DMS114 treated with DMSO at 0.1 percent for 48 hours (cell line): ENCODE measurements around the gene ERMAP.
"Not testable (repeated sequence)": the region's sequence is repeated elsewhere in the genome, so short reads cannot be mapped to it uniquely, and the experiment has no call there.

Experiments
- DNase-seq: peaks from one replicate; lab custom pipeline; 2025; ENCODE audit not compliant: unreplicated experiment; lab: John Stamatoyannopoulos, UW

Gene ERMAP

DNA sequence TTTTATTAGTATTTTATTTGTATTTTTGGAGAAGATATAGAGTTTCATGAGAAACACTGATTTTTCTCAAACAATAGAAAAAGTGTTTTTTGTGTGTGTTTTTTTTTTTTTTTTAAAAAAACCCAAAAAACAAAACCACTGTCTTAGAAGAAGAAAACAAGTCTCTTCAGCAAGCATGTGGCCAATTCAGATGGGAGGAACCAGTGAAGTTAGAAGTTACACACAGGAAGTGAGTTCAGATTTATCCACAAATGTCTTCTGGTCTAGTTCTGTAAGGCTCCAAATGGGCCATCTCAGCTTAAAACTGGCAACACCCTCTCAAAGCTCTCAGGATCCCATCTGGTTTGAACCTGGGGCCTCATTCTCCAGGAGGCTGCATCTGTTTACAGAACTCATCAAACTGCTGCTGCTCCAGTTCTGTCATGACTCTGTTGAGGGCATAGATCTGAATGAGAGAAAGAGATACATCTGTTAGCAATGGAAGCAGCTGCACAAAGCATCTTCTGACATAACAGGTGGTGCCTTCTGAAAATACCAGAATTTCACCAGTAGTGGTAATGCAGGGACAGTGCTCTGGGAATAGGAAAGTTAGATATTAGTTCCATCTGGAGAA lies 9.8 kb upstream of the ERMAP start:
- DNase-seq: no peak

DNA sequence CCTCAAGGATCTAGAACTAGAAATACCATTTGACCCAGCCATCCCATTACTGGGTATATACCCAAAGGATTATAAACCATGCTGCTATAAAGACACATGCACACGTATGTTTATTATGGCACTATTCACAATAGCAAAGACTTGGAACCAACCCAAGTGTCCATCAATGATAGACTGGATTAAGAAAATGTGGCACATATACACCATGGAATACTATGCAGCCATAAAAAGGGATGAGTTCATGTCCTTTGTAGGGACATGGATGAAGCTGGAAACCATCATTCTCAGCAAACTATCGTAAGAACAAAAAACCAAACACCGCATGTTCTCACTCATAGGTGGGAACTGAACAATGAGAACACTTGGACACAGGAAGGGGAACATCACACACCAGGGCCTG lies 2.1 kb upstream of the ERMAP start:
- DNase-seq: not testable (repeated sequence)

DNA sequence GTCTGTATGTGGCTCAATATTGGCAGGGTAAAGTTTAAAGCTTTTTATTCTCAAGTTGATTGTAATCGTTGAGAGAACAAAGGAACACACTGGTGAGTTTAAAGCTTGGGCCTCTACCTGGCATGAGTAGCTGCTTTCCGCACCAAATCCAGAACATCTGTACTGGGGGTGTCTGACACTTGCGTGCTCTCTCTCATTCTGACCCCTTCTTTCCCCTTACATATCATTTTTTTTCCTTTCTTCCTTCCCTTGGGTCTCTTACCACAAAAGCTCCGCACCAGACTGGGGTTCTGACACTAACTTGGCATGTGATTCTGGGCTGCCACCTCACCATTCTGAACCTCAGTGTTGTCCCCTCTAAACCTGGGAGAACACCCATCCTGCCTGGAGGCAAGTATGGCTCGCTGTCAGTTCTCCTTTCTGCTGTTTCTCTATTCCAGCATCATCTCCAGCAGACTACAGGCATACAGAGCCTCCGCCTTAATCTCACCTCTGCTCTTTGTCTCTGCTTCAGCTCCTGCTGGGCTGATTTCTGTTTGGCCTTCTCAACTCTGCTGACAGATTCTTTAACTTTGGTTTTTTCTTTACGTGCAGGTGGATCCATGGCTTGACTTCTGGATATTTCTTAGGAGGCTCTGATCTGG lies 859 bp upstream of the ERMAP start:
- no peak for DNase-seq

DNA sequence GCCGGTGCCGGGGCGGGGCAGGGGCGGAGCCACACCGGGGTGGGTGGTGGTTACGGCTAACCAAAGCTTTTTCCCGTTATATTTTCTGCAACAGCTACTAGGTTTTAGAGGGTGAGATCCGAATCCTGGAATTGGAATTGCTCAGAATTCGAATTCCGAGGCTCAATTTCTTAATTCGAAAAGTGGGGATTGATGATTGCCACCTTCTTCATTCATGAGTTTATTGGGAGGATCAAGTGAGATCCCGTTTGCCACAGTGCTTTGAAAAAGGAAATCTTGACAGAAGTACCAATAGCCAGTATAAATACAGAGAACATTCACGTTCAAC lies 482 bp downstream of the ERMAP start:
- DNase-seq: peak; percentile 79

DNA sequence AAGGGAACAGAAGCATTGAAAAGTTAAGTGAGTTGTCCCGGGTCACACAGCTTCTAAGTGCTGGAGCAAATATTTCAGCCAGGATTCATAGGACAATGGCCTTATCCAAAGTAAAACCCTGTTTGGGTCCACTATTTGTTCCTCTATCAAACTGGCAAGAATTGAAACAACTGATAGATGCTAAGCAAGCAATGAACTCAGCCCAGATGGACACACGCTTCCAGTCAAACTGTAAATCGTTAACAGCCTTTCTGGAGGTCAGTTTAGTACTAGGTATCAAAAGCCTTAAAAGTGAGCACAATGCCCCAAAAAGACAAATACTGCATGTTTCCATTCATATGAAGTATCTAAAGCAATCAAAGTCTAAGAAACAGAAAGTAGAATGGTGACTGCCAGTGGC lies 1.1 kb downstream of the ERMAP start:
- no peak for DNase-seq

DNA sequence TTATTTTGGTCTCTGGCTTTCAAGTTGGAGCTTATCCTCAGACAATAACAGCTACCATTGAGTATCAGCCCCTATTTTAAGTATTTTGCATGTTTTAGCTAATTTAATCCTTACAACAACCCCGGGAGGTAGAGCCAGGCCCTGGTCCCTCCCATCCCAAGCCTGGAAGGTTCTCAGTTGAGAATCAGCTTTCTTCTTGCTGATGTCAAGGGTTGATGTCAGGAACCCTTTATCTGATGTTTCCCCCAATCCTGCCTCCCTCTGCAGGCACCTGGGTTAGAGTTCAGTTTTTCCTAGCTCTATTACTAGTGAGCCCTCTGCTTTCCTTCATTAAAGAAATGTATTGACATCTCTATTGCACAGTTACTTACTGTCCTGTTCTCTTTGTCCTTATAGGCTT lies 3.9 kb downstream of the ERMAP start:
- no peak for DNase-seq

DNA sequence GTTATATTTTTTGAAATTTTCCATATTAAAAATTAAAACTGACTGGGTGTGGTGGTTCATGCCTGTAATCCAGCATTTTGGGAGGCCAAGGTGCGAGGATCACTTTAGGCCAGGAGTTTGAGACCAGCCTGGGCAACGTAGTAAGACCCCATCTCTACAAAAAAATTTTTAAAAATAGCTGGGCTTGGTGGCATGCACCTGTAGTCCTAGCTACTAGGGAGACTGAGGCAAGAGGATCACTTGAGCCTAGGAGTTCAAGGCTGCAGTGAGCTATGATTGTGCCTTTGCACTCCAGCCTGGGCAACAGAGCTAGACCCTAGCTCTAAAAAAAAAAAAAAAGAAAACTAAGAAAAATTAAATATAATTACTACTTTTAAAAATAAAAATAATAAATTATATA lies 4.8 kb downstream of the ERMAP start:
- no peak for DNase-seq

DNA sequence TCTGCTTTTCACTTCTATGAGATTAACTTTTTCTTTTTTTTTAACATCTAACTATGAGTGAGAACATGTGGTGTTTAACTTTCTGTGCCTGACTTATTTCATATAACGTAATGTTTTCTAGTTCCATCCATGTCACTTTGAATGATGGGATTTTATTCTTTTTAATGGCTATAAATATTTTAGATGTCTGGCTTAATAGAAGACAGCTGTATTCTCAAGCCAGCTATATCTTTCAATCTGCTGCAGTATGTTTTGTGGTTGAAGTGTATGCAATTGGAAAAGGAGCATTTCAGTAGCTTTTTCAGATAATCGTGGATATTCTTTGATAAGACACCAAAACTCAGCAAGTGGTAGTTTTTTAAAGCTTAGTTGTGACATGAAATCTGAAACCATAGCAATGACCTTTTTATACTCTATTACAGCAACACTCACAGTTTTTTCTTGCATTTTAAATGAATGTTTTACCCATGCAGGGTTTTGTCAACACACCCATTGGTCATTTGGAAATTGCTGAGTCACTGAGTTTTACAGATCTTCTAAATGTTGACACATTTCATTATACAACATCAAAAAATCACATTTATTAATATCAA lies 6.0 kb downstream of the ERMAP start:
- no peak for DNase-seq

DNA sequence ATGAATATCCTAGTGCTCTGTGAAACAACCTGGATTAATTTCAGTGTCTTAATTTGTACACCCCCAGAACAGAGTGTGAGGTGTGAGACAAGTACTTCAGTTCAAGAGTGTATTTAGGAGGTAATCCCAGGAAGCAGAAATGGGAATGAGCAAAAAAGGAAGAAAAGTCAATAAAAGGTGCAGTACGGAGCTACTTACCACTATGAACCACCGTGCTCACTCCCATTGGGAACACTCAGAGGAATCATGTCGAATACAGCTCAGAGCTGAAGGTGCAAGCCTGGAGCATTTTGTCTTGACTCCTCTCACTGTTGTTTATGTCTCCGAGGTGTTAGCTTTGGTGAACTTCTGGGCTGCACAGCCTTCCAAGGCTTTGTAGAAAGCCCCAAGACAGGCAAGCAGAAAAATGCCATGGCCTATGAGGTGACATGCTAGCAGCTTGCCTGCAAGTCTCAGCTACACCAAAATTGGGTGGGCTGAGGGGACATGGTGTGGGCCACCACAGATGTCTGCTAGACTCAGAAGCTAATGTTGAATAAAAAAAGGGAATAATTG lies 7.6 kb downstream of the ERMAP start:
- no peak for DNase-seq

DNA sequence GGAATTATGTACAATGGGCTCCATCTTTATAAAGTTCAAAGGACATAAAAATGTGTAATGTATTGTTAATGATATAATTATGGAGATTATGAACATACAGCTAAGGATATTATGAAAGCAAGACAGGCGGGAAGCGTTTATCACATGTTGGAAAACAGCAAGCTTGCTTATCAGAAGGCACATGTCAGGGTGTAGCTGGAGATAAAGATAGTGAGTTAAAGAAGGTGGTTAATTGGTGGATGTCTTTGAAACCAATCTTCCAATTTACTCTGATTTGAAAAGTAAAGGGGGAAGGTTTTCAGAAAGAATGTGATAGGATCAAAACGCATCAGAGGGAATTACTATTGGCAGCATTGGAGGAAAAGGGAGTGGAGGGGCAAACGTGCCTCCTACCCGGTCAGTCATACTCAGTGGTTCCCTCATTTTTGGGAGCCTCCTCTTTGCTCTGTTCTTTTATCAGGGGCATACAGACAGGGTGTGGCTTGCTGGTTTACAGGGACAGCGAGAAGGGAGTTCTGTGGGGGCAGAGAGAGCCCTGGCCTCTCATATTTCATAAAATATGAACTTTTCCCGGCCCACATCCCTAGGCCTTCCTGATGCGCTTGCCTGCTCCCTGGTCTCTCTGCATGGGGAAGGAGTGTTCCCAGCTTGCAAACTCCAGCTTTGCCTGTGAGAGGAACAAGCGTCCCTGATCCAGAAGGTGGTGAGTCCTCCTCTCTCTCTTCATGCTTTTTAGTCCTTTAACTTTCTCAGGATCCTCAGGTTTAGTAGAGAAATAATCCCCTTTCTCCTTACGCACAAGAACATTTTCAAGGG lies 8.3 kb downstream of the ERMAP start:
- no peak for DNase-seq

DNA sequence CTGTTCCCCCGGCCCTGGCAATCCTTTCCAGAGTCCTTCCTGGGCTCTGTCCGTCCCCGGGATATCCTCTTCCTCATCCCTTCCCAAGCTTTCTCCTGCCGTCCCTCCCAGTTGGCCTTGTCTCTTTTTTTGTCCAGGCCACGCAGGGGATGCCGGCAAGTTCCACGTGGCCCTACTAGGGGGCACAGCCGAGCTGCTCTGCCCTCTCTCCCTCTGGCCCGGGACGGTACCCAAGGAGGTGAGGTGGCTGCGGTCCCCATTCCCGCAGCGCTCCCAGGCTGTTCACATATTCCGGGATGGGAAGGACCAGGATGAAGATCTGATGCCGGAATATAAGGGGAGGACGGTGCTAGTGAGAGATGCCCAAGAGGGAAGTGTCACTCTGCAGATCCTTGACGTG lies 13.7 kb downstream of the ERMAP start:
- DNase-seq: no peak

DNA sequence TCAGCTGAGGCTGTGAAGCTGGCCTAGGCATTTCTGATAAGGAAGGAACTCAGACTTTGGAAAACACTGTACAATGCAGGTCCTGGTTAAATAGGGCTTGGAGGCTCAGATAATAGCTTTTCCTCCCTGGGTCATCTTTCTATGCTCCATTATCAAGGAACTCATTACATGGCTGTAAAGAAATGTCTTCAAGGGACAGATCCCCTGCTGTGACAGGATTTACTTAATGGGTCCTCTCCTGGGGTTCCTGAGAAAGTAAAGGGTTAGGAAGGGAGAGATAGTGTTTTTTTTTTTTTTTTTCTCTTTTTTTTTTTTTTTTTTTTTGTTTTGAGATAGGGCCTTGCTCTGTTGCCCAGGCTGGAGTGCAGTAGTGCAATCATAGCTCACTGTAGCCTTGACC lies 14.4 kb downstream of the ERMAP start:
- DNase-seq: no peak

DNA sequence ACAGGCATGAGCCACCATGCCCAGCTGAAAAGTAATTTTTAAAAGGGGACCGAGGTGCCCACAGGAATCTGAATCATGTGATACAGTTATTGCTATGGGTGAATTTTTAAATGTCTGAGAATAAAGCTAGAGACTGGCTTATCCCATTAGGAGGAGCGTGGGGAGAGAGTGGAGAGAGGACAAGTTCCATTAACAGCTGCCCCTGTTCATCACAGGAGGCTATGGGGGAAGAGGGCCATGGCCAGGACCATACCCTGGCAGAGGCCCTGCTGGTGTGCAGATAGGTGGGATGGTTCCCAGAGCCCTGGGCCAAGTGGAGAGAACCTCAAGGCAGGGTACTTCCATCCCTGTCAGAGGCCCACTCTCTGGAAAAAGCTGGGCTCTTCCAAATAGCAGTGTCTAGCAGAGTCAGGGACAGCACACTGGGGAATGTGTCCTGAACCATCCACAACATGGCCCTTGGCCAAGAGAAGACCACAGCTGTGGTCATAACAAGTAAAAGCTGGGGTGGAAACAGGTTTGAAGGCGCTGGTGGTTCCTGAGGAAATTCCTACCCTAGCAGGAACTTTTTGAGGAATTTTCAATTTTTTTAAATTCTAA lies 15.8 kb downstream of the ERMAP start:
- DNase-seq: no peak

DNA sequence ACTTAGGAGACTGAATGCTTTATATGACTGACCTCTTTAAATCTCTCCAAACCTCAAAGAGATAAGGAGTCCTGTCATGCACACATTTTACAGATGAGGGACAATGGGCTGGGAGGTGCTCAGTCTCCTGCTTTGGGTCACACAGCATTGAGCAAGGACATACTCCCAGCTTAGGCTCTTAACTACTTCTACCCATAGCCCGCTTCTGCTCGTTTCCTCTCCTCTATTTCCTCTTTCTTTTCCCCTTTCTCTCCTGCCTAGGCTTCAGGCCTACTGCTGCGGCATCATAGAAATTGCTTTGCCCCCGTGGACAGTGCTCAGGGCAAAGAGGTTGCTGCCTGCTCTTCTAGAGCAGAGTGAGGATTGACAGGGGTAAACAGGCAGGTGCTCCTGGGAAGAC lies 17.1 kb downstream of the ERMAP start:
- DNase-seq: no peak

DNA sequence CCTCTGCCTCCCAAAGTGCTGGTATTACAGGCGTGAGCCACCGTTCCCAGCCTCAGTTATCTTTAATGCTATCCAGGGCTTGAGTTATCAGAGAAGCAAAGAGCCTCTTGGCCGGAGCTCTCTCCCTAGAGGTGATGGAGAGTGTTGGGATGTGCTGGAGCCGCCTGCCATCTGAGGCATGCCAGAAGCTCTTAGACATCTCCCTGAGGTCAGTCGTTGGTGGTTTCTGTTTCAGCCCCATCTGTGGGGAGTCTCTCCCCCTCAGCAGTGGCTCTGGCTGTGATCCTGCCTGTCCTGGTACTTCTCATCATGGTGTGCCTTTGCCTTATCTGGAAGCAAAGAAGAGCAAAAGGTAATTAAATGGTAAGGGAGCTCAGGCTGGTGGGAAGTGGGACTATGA lies 17.9 kb downstream of the ERMAP start:
- no peak for DNase-seq

DNA sequence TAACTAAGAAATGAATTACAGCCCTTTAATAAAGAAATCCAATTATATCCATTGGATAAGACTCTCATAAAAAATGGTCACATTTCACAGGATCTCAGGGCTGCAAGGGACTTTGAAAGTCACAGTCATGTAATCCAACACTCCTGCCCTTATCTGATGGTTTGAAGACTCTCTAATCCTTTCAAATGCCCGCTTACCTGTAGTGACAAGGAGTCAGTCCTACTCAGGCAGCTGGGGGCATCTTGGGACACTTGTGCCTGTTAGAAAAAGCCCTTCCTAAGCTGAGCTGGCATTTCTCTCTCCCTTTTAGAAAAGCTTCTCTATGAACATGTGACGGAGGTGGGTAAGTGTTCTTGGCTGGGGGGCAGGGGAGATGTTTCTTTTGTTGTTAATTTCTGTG lies 18.5 kb downstream of the ERMAP start:
- no peak for DNase-seq

DNA sequence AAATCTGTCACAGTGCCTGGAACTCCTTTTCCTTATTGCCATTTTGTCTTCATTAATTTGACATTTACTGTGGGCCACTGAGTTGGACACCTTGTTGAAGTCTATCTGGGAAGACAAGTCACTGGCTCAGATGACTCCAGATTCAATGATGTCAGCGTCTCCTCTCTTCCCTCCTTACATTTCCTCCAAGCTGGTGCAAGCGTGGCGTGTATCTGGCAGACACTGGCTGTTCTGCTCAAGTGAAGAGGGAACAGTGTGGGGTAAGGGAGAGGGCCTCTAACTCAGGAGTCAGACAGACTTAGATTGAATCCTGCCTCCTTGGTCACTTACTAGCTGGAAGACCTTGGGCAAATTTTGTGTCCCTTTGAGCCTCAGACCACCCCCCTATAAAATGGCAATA lies 20.8 kb downstream of the ERMAP start:
- DNase-seq: no peak

DNA sequence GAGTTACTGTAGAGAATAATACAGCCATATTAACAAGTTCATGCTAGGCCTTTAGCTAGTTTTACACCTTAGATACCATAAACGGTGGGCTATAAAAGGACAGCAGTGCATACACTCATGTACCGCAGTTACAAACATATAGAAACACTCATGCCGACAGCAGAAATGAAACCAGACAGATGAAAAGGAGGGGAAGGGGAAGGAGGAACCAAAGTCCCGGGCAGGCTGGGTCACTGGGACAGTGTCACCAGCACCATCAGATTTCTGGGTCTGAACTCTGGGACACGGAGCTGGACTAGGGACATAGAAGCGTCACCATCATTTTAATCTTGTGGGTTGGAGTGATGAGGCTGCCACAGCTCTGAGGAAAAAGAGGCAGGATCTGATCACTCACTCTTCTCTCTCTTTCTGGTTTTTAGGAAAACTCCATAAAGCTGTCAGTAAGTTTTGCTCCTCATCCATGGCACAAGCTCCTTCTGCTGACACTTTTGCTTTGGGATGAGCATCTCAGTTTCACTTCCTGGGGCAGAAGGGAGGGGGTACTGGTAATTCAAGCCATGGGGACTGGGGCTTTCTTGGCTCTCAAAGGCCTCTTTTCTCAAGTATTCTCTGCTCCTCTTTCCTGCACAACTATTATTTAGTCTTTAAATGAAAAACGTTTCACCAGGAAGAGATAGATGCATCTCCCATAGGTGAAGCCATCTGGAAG lies 21.7 kb downstream of the ERMAP start:
- DNase-seq: no peak

DNA sequence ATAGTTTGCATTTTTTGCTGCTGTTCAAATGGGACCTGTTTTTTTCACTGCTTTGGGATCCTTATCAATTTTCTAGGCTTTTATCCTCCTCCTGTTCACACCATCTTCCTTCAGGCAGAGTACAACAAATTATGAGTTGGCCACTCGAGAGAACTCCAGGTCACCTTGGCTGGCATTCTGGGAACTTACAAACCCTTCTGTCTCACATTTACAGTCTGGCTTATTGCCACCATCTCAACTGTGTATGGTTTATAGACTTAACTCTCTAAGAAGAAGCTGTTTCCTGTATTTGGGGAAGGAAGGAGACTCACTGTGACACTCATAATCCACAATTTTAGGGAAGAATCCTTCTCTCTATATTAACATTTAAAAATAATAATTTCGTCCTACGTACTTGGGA lies 24.1 kb downstream of the ERMAP start:
- no peak for DNase-seq

DNA sequence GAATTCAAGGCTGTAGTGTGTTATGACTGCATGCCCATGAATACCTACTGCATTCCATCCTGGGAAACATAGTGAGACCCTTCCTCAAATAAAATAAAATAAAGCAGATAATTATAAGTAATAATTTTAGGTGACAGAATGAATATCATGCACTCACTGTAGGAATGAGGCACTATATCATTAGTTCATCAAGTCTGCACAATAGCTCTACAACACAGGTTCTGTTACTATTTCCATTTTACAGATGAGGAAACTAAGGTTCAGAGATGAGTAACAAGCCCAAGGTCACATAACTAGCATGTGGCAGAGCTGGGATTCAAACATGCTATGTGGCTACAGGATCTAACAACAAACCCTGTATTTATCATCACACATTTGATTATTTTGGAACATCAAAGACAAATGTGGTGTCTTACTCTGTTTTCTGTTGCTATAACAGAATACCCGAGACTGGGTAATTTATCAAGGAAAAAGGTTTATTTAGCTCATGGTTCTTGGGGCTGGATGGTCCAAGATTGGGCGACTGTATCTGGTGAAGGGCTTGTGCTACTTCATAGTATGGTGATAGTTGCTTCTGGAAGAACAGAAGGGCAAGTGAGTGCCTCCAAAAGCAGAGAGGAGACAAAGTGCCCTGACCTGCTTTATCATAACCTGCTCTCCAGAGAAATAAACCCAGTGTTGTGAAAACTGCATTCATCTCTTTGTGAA lies 24.7 kb downstream of the ERMAP start:
- DNase-seq: no peak
